GM21526 (cell line): Measurements from ENCODE around the gene TREML2.

Experiments used
- ATAC-seq: cut with Tn5 transposase; IDR thresholded peaks from one replicate; pipeline ENCODE4 v1.9.1; 2021; ENCODE audit warnings: moderate library complexity; ENCODE audit not compliant: unreplicated experiment, low FRiP score

Gene TREML2

GRCh38 chr6:41181566-41181965 lies 19.4 kb downstream of the TREML2 start:
- no peak for ATAC-seq

GRCh38 chr6:41179163-41179562 lies 21.8 kb downstream of the TREML2 start:
- ATAC-seq: no peak

GRCh38 chr6:41177695-41178094 lies 23.3 kb downstream of the TREML2 start:
- no peak for ATAC-seq

- ATAC-seq: no peak
These were observed 23.7 kb downstream of the TREML2 start for GRCh38 chr6:41177287-41177686.

GRCh38 chr6:41176189-41176588 lies 24.8 kb downstream of the TREML2 start:
- no peak for ATAC-seq

GRCh38 chr6:41175084-41175483 lies 25.9 kb downstream of the TREML2 start:
- ATAC-seq: no peak

GRCh38 chr6:41174610-41175009 lies 26.3 kb downstream of the TREML2 start:
- ATAC-seq: no peak

GRCh38 chr6:41171908-41172307 lies 29.0 kb downstream of the TREML2 start:
- ATAC-seq: no peak

GRCh38 chr6:41170547-41171160 lies 30.3 kb downstream of the TREML2 start:
- ATAC-seq: no peak

- ATAC-seq: no peak
These were observed 33.6 kb downstream of the TREML2 start for GRCh38 chr6:41167173-41167963.

GRCh38 chr6:41164551-41165120 lies 36.3 kb downstream of the TREML2 start:
- ATAC-seq: no peak

- ATAC-seq: no peak
These were observed 37.6 kb downstream of the TREML2 start for GRCh38 chr6:41163419-41163717.

GRCh38 chr6:41162687-41163418 lies 38.1 kb downstream of the TREML2 start, which contains the start of gene TREM2:
Gene TREM2, minus strand, starts transcription at chr6:41163116. Its CDS starts 34 bp downstream, at chr6:41163082.
- no peak for ATAC-seq

- no peak for ATAC-seq
These were observed 38.9 kb downstream of the TREML2 start for GRCh38 chr6:41161851-41162552.

GRCh38 chr6:41161380-41161779 lies 39.6 kb downstream of the TREML2 start:
- no peak for ATAC-seq

- ATAC-seq: no peak
These were observed 40.0 kb downstream of the TREML2 start for GRCh38 chr6:41160933-41161332.

- ATAC-seq: no peak
These were observed 41.4 kb downstream of the TREML2 start for GRCh38 chr6:41159415-41160082.

GRCh38 chr6:41157323-41157722 lies 43.6 kb downstream of the TREML2 start:
- ATAC-seq: no peak

GRCh38 chr6:41156771-41157170 lies 44.2 kb downstream of the TREML2 start:
- no peak for ATAC-seq

- no peak for ATAC-seq
These were observed 44.9 kb downstream of the TREML2 start for GRCh38 chr6:41156001-41156400.
